A204.1 (cell line): ENCODE measurements around the gene ECE2.
"Not testable (repeated sequence)": the region's sequence is repeated elsewhere in the genome, so short reads cannot be mapped to it uniquely, and the experiment has no call there.

Experiments
- FAIRE-seq: peaks from 2 replicates; lab custom pipeline; 2012; peaks lifted over from hg19 to GRCh38; lab: Jason Lieb, UNC

Gene ECE2

GRCh38 chr3:184267249-184267648 lies 8.6 kb upstream of the ECE2 start:
- not testable (repeated sequence) for FAIRE-seq

GRCh38 chr3:184272269-184272668 lies 3.6 kb upstream of the ECE2 start:
- no peak for FAIRE-seq

GRCh38 chr3:184275381-184275701 lies 481 bp upstream of the ECE2 start:
- FAIRE-seq, result no peak

GRCh38 chr3:184277366-184277765 lies 1.5 kb downstream of the ECE2 start:
- FAIRE-seq, result no peak

- FAIRE-seq, result no peak
Observed at GRCh38 chr3:184282941-184283340, 7.1 kb downstream of the ECE2 start.

- no peak for FAIRE-seq
Observed at GRCh38 chr3:184283681-184284080, 7.9 kb downstream of the ECE2 start.

GRCh38 chr3:184284696-184285095 lies 8.9 kb downstream of the ECE2 start:
- no peak for FAIRE-seq

GRCh38 chr3:184289426-184289938 lies 13.7 kb downstream of the ECE2 start:
- no peak for FAIRE-seq

- FAIRE-seq, result no peak
Observed at GRCh38 chr3:184290331-184290730, 14.5 kb downstream of the ECE2 start.

GRCh38 chr3:184291044-184291737 lies 15.4 kb downstream of the ECE2 start:
- FAIRE-seq, result no peak

GRCh38 chr3:184291738-184292445 lies 16.1 kb downstream of the ECE2 start:
- FAIRE-seq, result no peak

- no peak for FAIRE-seq
Observed at GRCh38 chr3:184295771-184296170, 19.9 kb downstream of the ECE2 start.

GRCh38 chr3:184296616-184297015 lies 20.8 kb downstream of the ECE2 start:
- no peak for FAIRE-seq

- FAIRE-seq, result no peak
Observed at GRCh38 chr3:184298759-184299487, 23.1 kb downstream of the ECE2 start, which contains the start of gene PSMD2. Gene PSMD2, plus strand, starts transcription at chr3:184299241. Its CDS starts 26 bp downstream, at chr3:184299267.

- no peak for FAIRE-seq
Observed at GRCh38 chr3:184299488-184300377, 23.9 kb downstream of the ECE2 start.

GRCh38 chr3:184300378-184300720 lies 24.5 kb downstream of the ECE2 start:
- no peak for FAIRE-seq

GRCh38 chr3:184305577-184305976 lies 29.8 kb downstream of the ECE2 start:
- FAIRE-seq, result no peak

GRCh38 chr3:184306341-184306972 lies 30.6 kb downstream of the ECE2 start:
- FAIRE-seq, result no peak

GRCh38 chr3:184307915-184308314 lies 32.1 kb downstream of the ECE2 start:
- FAIRE-seq, result no peak

- no peak for FAIRE-seq
Observed at GRCh38 chr3:184308744-184309143, 32.9 kb downstream of the ECE2 start.

GRCh38 chr3:184311633-184312032 lies 35.8 kb downstream of the ECE2 start:
- no peak for FAIRE-seq

- FAIRE-seq, result no peak
Observed at GRCh38 chr3:184314363-184314699, 38.5 kb downstream of the ECE2 start, which contains the start of gene EIF4G1. Gene EIF4G1, plus strand, starts transcription at chr3:184314606. Its CDS starts 1,191 bp downstream, at chr3:184315797.
